Endothelial cell of umbilical vein (primary cell): ENCODE data around the gene RIPK4. TPM values are rescaled to one million over a fixed set of nuclear protein-coding genes. Genes with fewer than 3 reads are reported as not detected.

Experiments used
- BruUV-seq: library from RNA; stranded (reverse); fragments of 400-500 nt; replicated peaks from 2 replicates; lab custom pipeline; 2021; lab: Mats Ljungman, UMichigan
- CTCF ChIA-PET: fragments of 300-600, 350-600 bp; sonication (Branson Sonifier 250); formaldehyde crosslinking; loops from one replicate; lab custom pipeline; 2021; ENCODE audit warnings: antibody characterized with exemption, inconsistent platforms; lab: Charles Lee
- POLR2A ChIA-PET: fragments of 300-600, 350-600 bp; sonication (Branson Sonifier 250); formaldehyde crosslinking; loops from one replicate; lab custom pipeline; 2021; ENCODE audit warnings: antibody characterized with exemption, inconsistent platforms; lab: Charles Lee
- DNase-seq: peaks from one replicate; pipeline ENCODE4 v3.0.0-alpha.2; 2011; ENCODE audit warnings: low read depth, low spot score
- FAIRE-seq: peaks from 2 replicates; lab custom pipeline; 2011; peaks lifted over from hg19 to GRCh38; lab: Jason Lieb, UNC
- H2AFZ ChIP-seq: 2 replicates; pipeline ENCODE4 v1.6.0; 2012; ENCODE audit warnings: low read depth, low read length, control low read depth, inconsistent platforms
- H3K27ac ChIP-seq: 2 replicates; pipeline ENCODE4 v1.5.1; 2011; ENCODE audit warnings: low read depth, mild to moderate bottlenecking, control low read depth, low read length, moderate library complexity; ENCODE audit not compliant: insufficient read depth
- H3K27me3 ChIP-seq, 2 experiments: 2 replicates each; pipeline versions ENCODE4 v1.6.0 to v1.6.1; 2011; ENCODE audit warnings: low read length in 2 of 2, mixed read lengths in 1 of 2; ENCODE audit not compliant: control insufficient read depth in 2 of 2, insufficient read depth in 2 of 2
- H3K36me3 ChIP-seq, 2 experiments: 2 replicates in 1 of 2; 3 replicates in 1 of 2; pipeline ENCODE4 v1.5.1; 2011; ENCODE audit warnings: low read length in 2 of 2, mild to moderate bottlenecking in 1 of 2, moderate library complexity in 1 of 2; ENCODE audit not compliant: control insufficient read depth in 2 of 2, insufficient read depth in 2 of 2; ENCODE audit errors: extremely low read depth in 1 of 2
- H3K4me1 ChIP-seq: 3 replicates; pipeline ENCODE4 v1.5.1; 2011; ENCODE audit warnings: mild to moderate bottlenecking, low read length; ENCODE audit not compliant: control insufficient read depth, insufficient read depth; ENCODE audit errors: extremely low read depth
- H3K4me2 ChIP-seq: 2 replicates; pipeline ENCODE4 v1.6.1; 2011; ENCODE audit warnings: low read length, control low read depth, mixed read lengths; ENCODE audit not compliant: insufficient read depth
- H3K4me3 ChIP-seq, 3 experiments: fragments of 200-600 bp in 1 of 3; sonication (generic), shearing (Covaris generic) in 1 of 3; replicated peaks in 1 of 3; 2 replicates each; pipeline ENCODE4 v1.5.1; 2011 to 2016; ENCODE audit warnings: control low read depth in 3 of 3, low read length in 3 of 3, mild to moderate bottlenecking in 2 of 3, inconsistent platforms in 1 of 3, low read depth in 1 of 3, moderate library complexity in 1 of 3; ENCODE audit not compliant: insufficient read depth in 1 of 3
- H3K79me2 ChIP-seq: 2 replicates; pipeline ENCODE4 v1.6.0; 2012; ENCODE audit warnings: low read length, inconsistent platforms; ENCODE audit not compliant: control insufficient read depth, insufficient read depth
- H3K9ac ChIP-seq: replicated peaks from 2 replicates; pipeline ENCODE3; 2011; ENCODE audit warnings: low read length, control low read depth; ENCODE audit not compliant: insufficient read depth; ENCODE audit errors: extremely low read depth
- H3K9me1 ChIP-seq: replicated peaks from 3 replicates; pipeline ENCODE4 v1.6.0; 2011; ENCODE audit warnings: mild to moderate bottlenecking, low read length; ENCODE audit not compliant: control insufficient read depth, insufficient read depth; ENCODE audit errors: extremely low read depth
- H3K9me3 ChIP-seq: replicated peaks from 2 replicates; pipeline ENCODE4 v1.5.1; 2012; ENCODE audit warnings: low read length, inconsistent platforms; ENCODE audit not compliant: control insufficient read depth, insufficient read depth
- H4K20me1 ChIP-seq: replicated peaks from 2 replicates; pipeline ENCODE3; 2011; ENCODE audit warnings: mild to moderate bottlenecking, low read length; ENCODE audit not compliant: control insufficient read depth, insufficient read depth; ENCODE audit errors: extremely low read depth
- EZH2 ChIP-seq: IDR thresholded peaks from 2 replicates; pipeline ENCODE4 v1.6.1; 2012; ENCODE audit warnings: borderline replicate concordance, low read depth, mild to moderate bottlenecking, moderate library complexity, low read length, inconsistent platforms; ENCODE audit not compliant: severe bottlenecking
- FOS ChIP-seq: IDR thresholded peaks from 2 replicates; pipeline ENCODE4 v1.6.1; 2011; ENCODE audit warnings: mild to moderate bottlenecking, low read length, moderate library complexity, borderline replicate concordance; ENCODE audit not compliant: insufficient read depth
- GATA2 ChIP-seq: IDR thresholded peaks from 2 replicates; pipeline ENCODE4 v1.7.0; 2011; ENCODE audit warnings: low read depth, mild to moderate bottlenecking, moderate library complexity, mixed read lengths, low read length; ENCODE audit not compliant: insufficient read length, insufficient read depth
- JUN ChIP-seq: IDR thresholded peaks from 2 replicates; pipeline ENCODE4 v1.6.1; 2011; ENCODE audit warnings: borderline replicate concordance, low read depth; ENCODE audit not compliant: insufficient read length, insufficient read depth
- MYC ChIP-seq: IDR thresholded peaks from one replicate; pipeline ENCODE4 v1.6.1; 2011; ENCODE audit warnings: mild to moderate bottlenecking, low read depth, low read length
- POLR2A ChIP-seq: IDR thresholded peaks from 2 replicates; pipeline ENCODE4 v1.6.1; 2012; ENCODE audit warnings: low read depth, mild to moderate bottlenecking, control low read depth, low read length
- POLR2AphosphoS5 ChIP-seq: IDR thresholded peaks from 2 replicates; pipeline ENCODE4 v1.6.1; 2012; ENCODE audit warnings: low read depth, mild to moderate bottlenecking, control low read depth, low read length, moderate library complexity; ENCODE audit not compliant: insufficient read depth
- dilution Hi-C: fragments of 300-500 bp; cut with MboI; formaldehyde crosslinking; loops from one replicate; pipeline ENCODE4 v1.15.0; 2019; ENCODE audit warnings: low sequenced_read_pairs; ENCODE audit not compliant: extremely low pct_ligation_motif_present
- intact Hi-C: fragments of 100-400 bp; cut with micrococcal nuclease; formaldehyde crosslinking; loops from one replicate; pipeline ENCODE4 v1.10.0; 2022
- polyA plus RNA-seq, 4 experiments: library from polyadenylated mRNA; depleted of rRNA in 3 of 4; stranded (reverse) in 3 of 4; unstranded in 1 of 4; fragments of >200 nt; gene quantifications; 2 replicates each; pipeline versions ENCODE4 v1.2.1 to v1.2.3, GENCODE V29; 2011 to 2012; ENCODE audit warnings: missing spikeins in 1 of 4
- total RNA-seq: library from RNA; stranded (reverse); gene quantifications from 2 replicates; pipeline ENCODE4 v1.2.3, GENCODE V29; 2021
- TF ChIP-seq, protein P1 (sequence below), 2 donors: IDR thresholded peaks; 1 replicate in 1 of 2; 2 replicates in 1 of 2; pipeline ENCODE4 v1.5.1; 2011; ENCODE audit warnings: low read length in 2 of 2, mild to moderate bottlenecking in 2 of 2, moderate library complexity in 2 of 2, control low read depth in 1 of 2, inconsistent platforms in 1 of 2, low read depth in 1 of 2; ENCODE audit not compliant: insufficient read depth in 1 of 2; ENCODE audit errors: extremely low read depth in 1 of 2
- TF ChIP-seq, protein P2 (sequence below): IDR thresholded peaks from 2 replicates; pipeline ENCODE4 v1.6.1; 2011; ENCODE audit not compliant: insufficient read depth, insufficient read length

The RIPK4 gene
- total and polyA plus RNA-seq, 2 donors (not counting 3 experiments of a cell fraction or from before 2014, with no cell fraction given), result not detected

DNA sequence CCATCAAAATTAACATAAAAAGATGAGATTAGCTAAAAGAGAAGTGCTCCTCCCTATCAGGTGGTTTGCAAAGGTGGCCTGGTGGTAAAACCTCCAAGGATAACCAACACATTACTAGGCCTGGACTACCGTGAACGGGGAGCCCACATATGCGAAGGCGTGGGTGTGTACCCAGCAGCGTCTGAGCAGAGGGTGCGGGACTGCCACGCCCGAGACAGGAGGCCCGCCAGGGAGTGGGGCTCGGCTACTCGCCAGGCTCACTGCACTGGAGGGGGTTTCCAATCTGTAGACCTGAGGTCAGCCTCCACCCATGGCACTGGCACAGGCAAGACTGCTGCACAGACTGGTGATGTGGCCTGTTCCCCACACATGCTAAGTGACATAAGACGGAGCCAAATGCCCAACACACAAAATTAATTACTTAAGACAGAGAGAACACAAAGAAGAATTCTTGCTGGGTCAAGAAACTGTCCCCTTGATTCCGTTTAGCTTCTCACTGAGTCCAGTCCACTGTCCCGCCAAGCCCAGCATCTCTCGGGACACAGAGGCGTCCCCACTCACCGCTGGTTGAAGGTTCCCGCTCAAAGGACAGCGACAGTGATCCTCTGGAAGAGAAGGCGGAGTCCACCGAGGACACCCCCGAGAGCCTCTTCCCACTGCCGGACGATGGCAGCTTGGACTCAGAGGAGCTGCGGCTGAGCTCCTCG lies 23.4 kb downstream of the RIPK4 start:
- dilution Hi-C loops, result no loop called here
- no peaks in the 10 kb centered on the region for H3K27me3 ChIP-seq
- no peaks in the 10 kb centered on the region for H3K9me1 ChIP-seq
- POLR2A ChIA-PET, result no interaction called here
- no peak overlapping the region for H3K27ac ChIP-seq
- intact Hi-C loops, result no loop called here
- no peaks in the 10 kb centered on the region for H3K4me1 ChIP-seq
- no peaks in the 10 kb centered on the region for H4K20me1 ChIP-seq
- no peaks in the 10 kb centered on the region for H3K9me3 ChIP-seq
- H3K36me3 ChIP-seq, result no peaks in the 10 kb centered on the region
- H3K4me2 ChIP-seq, result no peak overlapping the region
- H2AFZ ChIP-seq, result no peak overlapping the region
- BruUV-seq, result no TSS peak
- TF ChIP-seq FOS (no peak), JUN (no peak), POLR2AphosphoS5 (no peak), POLR2A (no peak), GATA2 (no peak), EZH2 (no peak), MYC (no peak)
- TF ChIP-seq, protein P1, sequence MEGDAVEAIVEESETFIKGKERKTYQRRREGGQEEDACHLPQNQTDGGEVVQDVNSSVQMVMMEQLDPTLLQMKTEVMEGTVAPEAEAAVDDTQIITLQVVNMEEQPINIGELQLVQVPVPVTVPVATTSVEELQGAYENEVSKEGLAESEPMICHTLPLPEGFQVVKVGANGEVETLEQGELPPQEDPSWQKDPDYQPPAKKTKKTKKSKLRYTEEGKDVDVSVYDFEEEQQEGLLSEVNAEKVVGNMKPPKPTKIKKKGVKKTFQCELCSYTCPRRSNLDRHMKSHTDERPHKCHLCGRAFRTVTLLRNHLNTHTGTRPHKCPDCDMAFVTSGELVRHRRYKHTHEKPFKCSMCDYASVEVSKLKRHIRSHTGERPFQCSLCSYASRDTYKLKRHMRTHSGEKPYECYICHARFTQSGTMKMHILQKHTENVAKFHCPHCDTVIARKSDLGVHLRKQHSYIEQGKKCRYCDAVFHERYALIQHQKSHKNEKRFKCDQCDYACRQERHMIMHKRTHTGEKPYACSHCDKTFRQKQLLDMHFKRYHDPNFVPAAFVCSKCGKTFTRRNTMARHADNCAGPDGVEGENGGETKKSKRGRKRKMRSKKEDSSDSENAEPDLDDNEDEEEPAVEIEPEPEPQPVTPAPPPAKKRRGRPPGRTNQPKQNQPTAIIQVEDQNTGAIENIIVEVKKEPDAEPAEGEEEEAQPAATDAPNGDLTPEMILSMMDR (IDR thresholded peaks at IDR 0.05; ENCODE audit: extremely low read depth in 1 of 2, insufficient read depth in 1 of 2, low read depth in 1 of 2, low read length in 2 of 2), result no peak
- TF ChIP-seq, protein P2, sequence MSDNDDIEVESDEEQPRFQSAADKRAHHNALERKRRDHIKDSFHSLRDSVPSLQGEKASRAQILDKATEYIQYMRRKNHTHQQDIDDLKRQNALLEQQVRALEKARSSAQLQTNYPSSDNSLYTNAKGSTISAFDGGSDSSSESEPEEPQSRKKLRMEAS, result no peak
- DNase-seq, result no peak
- CTCF ChIA-PET, result no interaction called here
- no peak for FAIRE-seq
- no peaks in the 10 kb centered on the region for H3K79me2 ChIP-seq
- no peak overlapping the region for H3K9ac ChIP-seq
- no peak overlapping the region for H3K4me3 ChIP-seq
